ENCODE data around the gene FLNB. TPM values are rescaled to one million over a fixed set of nuclear protein-coding genes. Genes with fewer than 3 reads are reported as not detected.

FLNB gene
- polyA plus RNA-seq, 1 donor from 2014 or later: 10.3 TPM

DNA sequence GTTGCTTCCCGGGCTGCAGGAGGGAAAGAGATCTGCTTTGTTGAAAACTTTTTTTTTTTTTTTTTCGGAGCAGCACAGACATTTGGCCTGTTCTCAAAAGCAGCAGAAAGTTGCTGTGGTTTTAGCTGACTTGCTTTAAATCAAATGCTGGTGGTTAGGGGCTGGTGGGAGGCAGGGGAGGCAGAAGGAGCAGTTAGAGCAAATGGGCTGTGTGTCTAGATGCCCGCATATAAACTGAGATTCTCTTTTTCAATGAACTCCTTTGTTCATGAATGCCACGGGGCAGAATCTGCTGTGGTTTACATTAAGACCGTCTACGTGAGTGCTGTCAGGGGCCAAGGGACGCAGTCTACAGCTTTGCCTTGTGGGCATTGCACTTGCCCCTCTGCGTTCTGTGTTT is 95.9 kb downstream of the FLNB start:
- H3K9me2 ChIP-seq (ENCODE audit: insufficient read depth, low read length): no peaks in the 10 kb centered on the region

GRCh38 chr3:58104712-58105111 is 96.5 kb downstream of the FLNB start:
- Histone ChIP-seq H3K36me3 (ENCODE audit: insufficient read depth, low read length) (peaks cover 7% of the 10 kb centered on the region), H2AFZ (ENCODE audit: low read depth, low read length) (no peak overlapping the region), H3K27me3 (ENCODE audit: insufficient read depth, low read depth, low read length) (no peaks in the 10 kb centered on the region)
- no peak for TF ChIP-seq REST (IDR thresholded peaks at IDR 0.05; ENCODE audit: borderline replicate concordance)
- TF ChIP-seq, protein P1, sequence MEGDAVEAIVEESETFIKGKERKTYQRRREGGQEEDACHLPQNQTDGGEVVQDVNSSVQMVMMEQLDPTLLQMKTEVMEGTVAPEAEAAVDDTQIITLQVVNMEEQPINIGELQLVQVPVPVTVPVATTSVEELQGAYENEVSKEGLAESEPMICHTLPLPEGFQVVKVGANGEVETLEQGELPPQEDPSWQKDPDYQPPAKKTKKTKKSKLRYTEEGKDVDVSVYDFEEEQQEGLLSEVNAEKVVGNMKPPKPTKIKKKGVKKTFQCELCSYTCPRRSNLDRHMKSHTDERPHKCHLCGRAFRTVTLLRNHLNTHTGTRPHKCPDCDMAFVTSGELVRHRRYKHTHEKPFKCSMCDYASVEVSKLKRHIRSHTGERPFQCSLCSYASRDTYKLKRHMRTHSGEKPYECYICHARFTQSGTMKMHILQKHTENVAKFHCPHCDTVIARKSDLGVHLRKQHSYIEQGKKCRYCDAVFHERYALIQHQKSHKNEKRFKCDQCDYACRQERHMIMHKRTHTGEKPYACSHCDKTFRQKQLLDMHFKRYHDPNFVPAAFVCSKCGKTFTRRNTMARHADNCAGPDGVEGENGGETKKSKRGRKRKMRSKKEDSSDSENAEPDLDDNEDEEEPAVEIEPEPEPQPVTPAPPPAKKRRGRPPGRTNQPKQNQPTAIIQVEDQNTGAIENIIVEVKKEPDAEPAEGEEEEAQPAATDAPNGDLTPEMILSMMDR (IDR thresholded peaks at IDR 0.05; ENCODE audit: poor library complexity, severe bottlenecking): no peak
- TF ChIP-seq EP300 (conservative IDR thresholded peaks at IDR 0.05; ENCODE audit: poor library complexity, severe bottlenecking): no peak
- TF ChIP-seq SMC3 (conservative IDR thresholded peaks at IDR 0.05; ENCODE audit: poor library complexity): no peak
- TF ChIP-seq POLR2AphosphoS5 (IDR thresholded peaks at IDR 0.05): no peak
- no peak for TF ChIP-seq RAD21 (conservative IDR thresholded peaks at IDR 0.05)
- TF ChIP-seq EZH2 (IDR thresholded peaks at IDR 0.05; ENCODE audit: borderline replicate concordance, insufficient read depth, low read length, poor library complexity, severe bottlenecking): no peak
- TF ChIP-seq MXI1 (conservative IDR thresholded peaks at IDR 0.05; ENCODE audit: poor library complexity, severe bottlenecking): no peak

More for the DNA sequence above, 95.9 kb downstream of the FLNB start:
- no peak overlapping the region for H3K27ac ChIP-seq (ENCODE audit: low read length)
- H3K9ac ChIP-seq (ENCODE audit: low read length): no peak overlapping the region
- no peaks in the 10 kb centered on the region for H3K9me3 ChIP-seq (ENCODE audit: low read length)
- H3K4me2 ChIP-seq (ENCODE audit: low read length): no peak overlapping the region
- H3K36me3 ChIP-seq (ENCODE audit: insufficient read depth, low read length): peaks cover 2% of the 10 kb centered on the region
- TF ChIP-seq MXI1 (conservative IDR thresholded peaks at IDR 0.05; ENCODE audit: poor library complexity, severe bottlenecking) (no peak), POLR2AphosphoS5 (IDR thresholded peaks at IDR 0.05) (no peak), RAD21 (conservative IDR thresholded peaks at IDR 0.05) (no peak), REST (IDR thresholded peaks at IDR 0.05; ENCODE audit: borderline replicate concordance) (no peak), TAF1 (IDR thresholded peaks at IDR 0.05; ENCODE audit: low read depth) (no peak), EP300 (conservative IDR thresholded peaks at IDR 0.05; ENCODE audit: poor library complexity, severe bottlenecking) (no peak), EZH2 (IDR thresholded peaks at IDR 0.05; ENCODE audit: borderline replicate concordance, insufficient read depth, low read length, poor library complexity, severe bottlenecking) (no peak), SMC3 (conservative IDR thresholded peaks at IDR 0.05; ENCODE audit: poor library complexity) (no peak)
- TF ChIP-seq, protein P1 (IDR thresholded peaks at IDR 0.05; ENCODE audit: poor library complexity, severe bottlenecking): no peak
- H3F3A ChIP-seq (ENCODE audit: insufficient read depth, low read length, poor library complexity, severe bottlenecking): no peaks in the 10 kb centered on the region
- H3K79me2 ChIP-seq (replicated peaks; ENCODE audit: insufficient read depth, low read length): no peaks in the 10 kb centered on the region
- no peaks in the 10 kb centered on the region for H3K27me3 ChIP-seq (ENCODE audit: insufficient read depth, low read depth, low read length)
- no peak overlapping the region for H3K4me3 ChIP-seq (ENCODE audit: low read length)
- H2AFZ ChIP-seq (ENCODE audit: low read depth, low read length): no peak overlapping the region
- no peaks in the 10 kb centered on the region for H4K20me1 ChIP-seq (ENCODE audit: insufficient read depth)

More at GRCh38 chr3:58104712-58105111, 96.5 kb downstream of the FLNB start:
- Histone ChIP-seq H3F3A (ENCODE audit: insufficient read depth, low read length, poor library complexity, severe bottlenecking) (no peaks in the 10 kb centered on the region), H3K9me2 (ENCODE audit: insufficient read depth, low read length) (no peaks in the 10 kb centered on the region), H3K9me3 (ENCODE audit: low read length) (no peaks in the 10 kb centered on the region), H3K9ac (ENCODE audit: low read length) (no peak overlapping the region), H4K20me1 (ENCODE audit: insufficient read depth) (no peaks in the 10 kb centered on the region), H3K4me2 (ENCODE audit: low read length) (no peak overlapping the region), H3K27ac (ENCODE audit: low read length) (no peak overlapping the region), H3K79me2 (replicated peaks; ENCODE audit: insufficient read depth, low read length) (no peaks in the 10 kb centered on the region), H3K4me3 (ENCODE audit: low read length) (no peak overlapping the region)
